H1 (cell line): ENCODE measurements around the gene MPP2. TPM values are rescaled to one million over a fixed set of nuclear protein-coding genes. Genes with fewer than 3 reads are reported as not detected.

ENCODE experiments used
- ASH2L ChIP-seq: fragments of 200-600, 300-600 bp; sonication (generic); IDR thresholded peaks from one replicate; pipeline ENCODE4 v1.7.1; 2017; ENCODE audit warnings: low read length
- CREB1 ChIP-seq: IDR thresholded peaks from 2 replicates; pipeline ENCODE4 v1.6.1; 2012; ENCODE audit warnings: inconsistent platforms
- HDAC2 ChIP-seq, 2 experiments: fragments of 300-600 bp in 1 of 2; sonication (generic) in 1 of 2; IDR thresholded peaks; 2 replicates each; pipeline ENCODE4 v1.6.1; 2011 to 2012; ENCODE audit warnings: low read depth in 2 of 2, low read length in 2 of 2, mild to moderate bottlenecking in 2 of 2, moderate library complexity in 2 of 2, borderline replicate concordance in 1 of 2, inconsistent platforms in 1 of 2
- NANOG ChIP-seq: IDR thresholded peaks from 2 replicates; pipeline ENCODE4 v1.6.1; 2011; ENCODE audit warnings: low read length, low read depth, mild to moderate bottlenecking, inconsistent platforms; ENCODE audit not compliant: insufficient read depth, poor library complexity, severe bottlenecking
- SIN3A ChIP-seq, 2 experiments: IDR thresholded peaks in 1 of 2; conservative IDR thresholded peaks in 1 of 2; 2 replicates each; pipeline ENCODE4 v1.6.1; 2011 to 2012; ENCODE audit warnings: low read length in 2 of 2, improper control_type of control experiment in 1 of 2, low read depth in 1 of 2, mild to moderate bottlenecking in 1 of 2
- TBP ChIP-seq: IDR thresholded peaks from 2 replicates; pipeline ENCODE4 v1.6.1; 2011; ENCODE audit warnings: low read depth, low read length, improper control_type of control experiment
- TCF12 ChIP-seq: IDR thresholded peaks from 2 replicates; pipeline ENCODE4 v1.6.1; 2011; ENCODE audit warnings: low read depth, mild to moderate bottlenecking, low read length
- YY1 ChIP-seq: IDR thresholded peaks from 2 replicates; pipeline ENCODE4 v1.6.1; 2011; ENCODE audit warnings: low read depth, mild to moderate bottlenecking, low read length
- polyA plus RNA-seq, 7 experiments: library from polyadenylated mRNA; depleted of rRNA in 3 of 7; stranded (reverse) in 5 of 7; unstranded in 2 of 7; fragments of >200 nt in 5 of 7; fragments of 200-250 nt in 2 of 7; gene quantifications; 1 replicate in 5 of 7; 2 replicates in 1 of 7; 4 replicates in 1 of 7; pipeline versions ENCODE4 v1.2.1 to v1.2.3, GENCODE V29; 2011 to 2013; ENCODE audit warnings: missing spikeins in 2 of 7, mixed read lengths in 2 of 7
- total RNA-seq: library from RNA; stranded (reverse); fragmentation: NEBNext Ultra II Directional; extraction: Animal tissue kit (Norgen Biotek cat#: 25700); gene quantifications from 2 replicates; pipeline ENCODE4 v1.2.1, GENCODE V29; 2021
- TF ChIP-seq, protein P1 (sequence below): fragments of 300-600 bp; sonication (generic); IDR thresholded peaks from 2 replicates; pipeline ENCODE4 v1.7.1; 2012; ENCODE audit warnings: low read length, moderate library complexity, mild to moderate bottlenecking, inconsistent platforms; ENCODE audit not compliant: insufficient replicate concordance

Gene MPP2
- total and polyA plus RNA-seq, 2 of the 8 experiments (the other 6 are each of a cell fraction or from before 2014, with no cell fraction given): 30.9 to 34.1 TPM

GRCh38 chr17:43952351-43952723, 45.0 kb upstream of the MPP2 start (continued):
- 0 out of 4 replicates have a peak, but pooled peaks of 1 of the 2 experiments have one; percentile 31 for TF ChIP-seq HDAC2 (IDR thresholded peaks at IDR 0.05; ENCODE audit: borderline replicate concordance in 1 of 2, low read depth in 2 of 2, low read length in 2 of 2)
- TF ChIP-seq NANOG: no peak
- no peak for TF ChIP-seq YY1
- no peak; the same call in 1 of the 2 replicates for TF ChIP-seq TBP
- no peak; the same call in 1 of the 2 replicates for TF ChIP-seq CREB1
- TF ChIP-seq, protein P1, sequence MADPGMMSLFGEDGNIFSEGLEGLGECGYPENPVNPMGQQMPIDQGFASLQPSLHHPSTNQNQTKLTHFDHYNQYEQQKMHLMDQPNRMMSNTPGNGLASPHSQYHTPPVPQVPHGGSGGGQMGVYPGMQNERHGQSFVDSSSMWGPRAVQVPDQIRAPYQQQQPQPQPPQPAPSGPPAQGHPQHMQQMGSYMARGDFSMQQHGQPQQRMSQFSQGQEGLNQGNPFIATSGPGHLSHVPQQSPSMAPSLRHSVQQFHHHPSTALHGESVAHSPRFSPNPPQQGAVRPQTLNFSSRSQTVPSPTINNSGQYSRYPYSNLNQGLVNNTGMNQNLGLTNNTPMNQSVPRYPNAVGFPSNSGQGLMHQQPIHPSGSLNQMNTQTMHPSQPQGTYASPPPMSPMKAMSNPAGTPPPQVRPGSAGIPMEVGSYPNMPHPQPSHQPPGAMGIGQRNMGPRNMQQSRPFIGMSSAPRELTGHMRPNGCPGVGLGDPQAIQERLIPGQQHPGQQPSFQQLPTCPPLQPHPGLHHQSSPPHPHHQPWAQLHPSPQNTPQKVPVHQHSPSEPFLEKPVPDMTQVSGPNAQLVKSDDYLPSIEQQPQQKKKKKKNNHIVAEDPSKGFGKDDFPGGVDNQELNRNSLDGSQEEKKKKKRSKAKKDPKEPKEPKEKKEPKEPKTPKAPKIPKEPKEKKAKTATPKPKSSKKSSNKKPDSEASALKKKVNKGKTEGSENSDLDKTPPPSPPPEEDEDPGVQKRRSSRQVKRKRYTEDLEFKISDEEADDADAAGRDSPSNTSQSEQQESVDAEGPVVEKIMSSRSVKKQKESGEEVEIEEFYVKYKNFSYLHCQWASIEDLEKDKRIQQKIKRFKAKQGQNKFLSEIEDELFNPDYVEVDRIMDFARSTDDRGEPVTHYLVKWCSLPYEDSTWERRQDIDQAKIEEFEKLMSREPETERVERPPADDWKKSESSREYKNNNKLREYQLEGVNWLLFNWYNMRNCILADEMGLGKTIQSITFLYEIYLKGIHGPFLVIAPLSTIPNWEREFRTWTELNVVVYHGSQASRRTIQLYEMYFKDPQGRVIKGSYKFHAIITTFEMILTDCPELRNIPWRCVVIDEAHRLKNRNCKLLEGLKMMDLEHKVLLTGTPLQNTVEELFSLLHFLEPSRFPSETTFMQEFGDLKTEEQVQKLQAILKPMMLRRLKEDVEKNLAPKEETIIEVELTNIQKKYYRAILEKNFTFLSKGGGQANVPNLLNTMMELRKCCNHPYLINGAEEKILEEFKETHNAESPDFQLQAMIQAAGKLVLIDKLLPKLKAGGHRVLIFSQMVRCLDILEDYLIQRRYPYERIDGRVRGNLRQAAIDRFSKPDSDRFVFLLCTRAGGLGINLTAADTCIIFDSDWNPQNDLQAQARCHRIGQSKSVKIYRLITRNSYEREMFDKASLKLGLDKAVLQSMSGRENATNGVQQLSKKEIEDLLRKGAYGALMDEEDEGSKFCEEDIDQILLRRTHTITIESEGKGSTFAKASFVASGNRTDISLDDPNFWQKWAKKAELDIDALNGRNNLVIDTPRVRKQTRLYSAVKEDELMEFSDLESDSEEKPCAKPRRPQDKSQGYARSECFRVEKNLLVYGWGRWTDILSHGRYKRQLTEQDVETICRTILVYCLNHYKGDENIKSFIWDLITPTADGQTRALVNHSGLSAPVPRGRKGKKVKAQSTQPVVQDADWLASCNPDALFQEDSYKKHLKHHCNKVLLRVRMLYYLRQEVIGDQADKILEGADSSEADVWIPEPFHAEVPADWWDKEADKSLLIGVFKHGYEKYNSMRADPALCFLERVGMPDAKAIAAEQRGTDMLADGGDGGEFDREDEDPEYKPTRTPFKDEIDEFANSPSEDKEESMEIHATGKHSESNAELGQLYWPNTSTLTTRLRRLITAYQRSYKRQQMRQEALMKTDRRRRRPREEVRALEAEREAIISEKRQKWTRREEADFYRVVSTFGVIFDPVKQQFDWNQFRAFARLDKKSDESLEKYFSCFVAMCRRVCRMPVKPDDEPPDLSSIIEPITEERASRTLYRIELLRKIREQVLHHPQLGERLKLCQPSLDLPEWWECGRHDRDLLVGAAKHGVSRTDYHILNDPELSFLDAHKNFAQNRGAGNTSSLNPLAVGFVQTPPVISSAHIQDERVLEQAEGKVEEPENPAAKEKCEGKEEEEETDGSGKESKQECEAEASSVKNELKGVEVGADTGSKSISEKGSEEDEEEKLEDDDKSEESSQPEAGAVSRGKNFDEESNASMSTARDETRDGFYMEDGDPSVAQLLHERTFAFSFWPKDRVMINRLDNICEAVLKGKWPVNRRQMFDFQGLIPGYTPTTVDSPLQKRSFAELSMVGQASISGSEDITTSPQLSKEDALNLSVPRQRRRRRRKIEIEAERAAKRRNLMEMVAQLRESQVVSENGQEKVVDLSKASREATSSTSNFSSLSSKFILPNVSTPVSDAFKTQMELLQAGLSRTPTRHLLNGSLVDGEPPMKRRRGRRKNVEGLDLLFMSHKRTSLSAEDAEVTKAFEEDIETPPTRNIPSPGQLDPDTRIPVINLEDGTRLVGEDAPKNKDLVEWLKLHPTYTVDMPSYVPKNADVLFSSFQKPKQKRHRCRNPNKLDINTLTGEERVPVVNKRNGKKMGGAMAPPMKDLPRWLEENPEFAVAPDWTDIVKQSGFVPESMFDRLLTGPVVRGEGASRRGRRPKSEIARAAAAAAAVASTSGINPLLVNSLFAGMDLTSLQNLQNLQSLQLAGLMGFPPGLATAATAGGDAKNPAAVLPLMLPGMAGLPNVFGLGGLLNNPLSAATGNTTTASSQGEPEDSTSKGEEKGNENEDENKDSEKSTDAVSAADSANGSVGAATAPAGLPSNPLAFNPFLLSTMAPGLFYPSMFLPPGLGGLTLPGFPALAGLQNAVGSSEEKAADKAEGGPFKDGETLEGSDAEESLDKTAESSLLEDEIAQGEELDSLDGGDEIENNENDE: no peak
- TF ChIP-seq TCF12: no peak
- TF ChIP-seq SIN3A (conservative IDR thresholded peaks at IDR 0.05 in 1 of 2, IDR thresholded peaks at IDR 0.05 in 1 of 2; ENCODE audit: low read depth in 1 of 2, low read length in 2 of 2): 0 out of 4 replicates have a peak, but pooled peaks of 1 of the 2 experiments have one; percentile 28
- peak; percentile 7 for TF ChIP-seq ASH2L
